H9 (cell line): Measurements from ENCODE around the gene JAGN1. TPM values are rescaled to one million over a fixed set of nuclear protein-coding genes. Genes with fewer than 3 reads are reported as not detected.

Source experiments
- DNase-seq: peaks from one replicate; pipeline ENCODE4 v3.0.0-alpha.2; 2017
- H2AFZ ChIP-seq: one replicate; pipeline ENCODE4 v1.6.1; 2013; ENCODE audit warnings: mild to moderate bottlenecking, low read length, control low read depth, moderate library complexity
- H2AK5ac ChIP-seq: 2 replicates; pipeline ENCODE4 v1.6.1; 2013; ENCODE audit warnings: low read length, control low read depth, mixed read lengths; ENCODE audit not compliant: insufficient read length
- H2BK120ac ChIP-seq: one replicate; pipeline ENCODE4 v1.6.1; 2013; ENCODE audit warnings: low read depth, mild to moderate bottlenecking, low read length, control low read depth, inconsistent platforms; ENCODE audit not compliant: poor library complexity, severe bottlenecking
- H2BK12ac ChIP-seq: 2 replicates; pipeline ENCODE4 v1.6.1; 2013; ENCODE audit warnings: low read length, control low read depth, mixed read lengths, low read depth; ENCODE audit not compliant: insufficient read length
- H2BK15ac ChIP-seq: 2 replicates; pipeline ENCODE4 v1.6.1; 2013; ENCODE audit warnings: low read depth, low read length, control low read depth
- H2BK20ac ChIP-seq: one replicate; pipeline ENCODE4 v1.6.1; 2013; ENCODE audit warnings: low read depth, mild to moderate bottlenecking, low read length, control low read depth, inconsistent platforms; ENCODE audit not compliant: poor library complexity, severe bottlenecking
- H2BK5ac ChIP-seq: 2 replicates; pipeline ENCODE4 v1.6.1; 2013; ENCODE audit warnings: low read length, control low read depth, mixed read lengths; ENCODE audit not compliant: insufficient read length
- H3K14ac ChIP-seq: 2 replicates; pipeline ENCODE4 v1.6.1; 2013; ENCODE audit warnings: low read length, control low read depth; ENCODE audit not compliant: insufficient read depth
- H3K18ac ChIP-seq: 2 replicates; pipeline ENCODE4 v1.6.1; 2013; ENCODE audit warnings: low read depth, mild to moderate bottlenecking, mixed read lengths, low read length, control low read depth; ENCODE audit not compliant: insufficient read length
- H3K23ac ChIP-seq: 2 replicates; pipeline ENCODE4 v1.6.1; 2013; ENCODE audit warnings: low read length, control low read depth, mixed read lengths, low read depth; ENCODE audit not compliant: insufficient read length
- H3K23me2 ChIP-seq: 2 replicates; pipeline ENCODE4 v1.6.1; 2013; ENCODE audit warnings: low read depth, mild to moderate bottlenecking, mixed read lengths, low read length, control low read depth; ENCODE audit not compliant: insufficient read length, poor library complexity, severe bottlenecking
- H3K27ac ChIP-seq: 2 replicates; pipeline ENCODE4 v1.5.1; 2013; ENCODE audit warnings: low read length, control low read depth, mixed read lengths, low read depth; ENCODE audit not compliant: insufficient read length
- H3K27me3 ChIP-seq: 2 replicates; pipeline ENCODE4 v1.6.1; 2013; ENCODE audit warnings: low read length, control low read depth, inconsistent platforms; ENCODE audit not compliant: insufficient read depth
- H3K4ac ChIP-seq: 2 replicates; pipeline ENCODE4 v1.6.1; 2013; ENCODE audit warnings: low read depth, mild to moderate bottlenecking, control low read depth, inconsistent platforms, low read length, moderate library complexity
- H3K4me1 ChIP-seq: 2 replicates; pipeline ENCODE4 v1.6.1; 2013; ENCODE audit warnings: low read length, control low read depth, inconsistent platforms; ENCODE audit not compliant: insufficient read depth
- H3K4me2 ChIP-seq: 2 replicates; pipeline ENCODE4 v1.6.1; 2013; ENCODE audit warnings: low read length, control low read depth, mixed read lengths; ENCODE audit not compliant: insufficient read length, insufficient read depth
- H3K56ac ChIP-seq: 2 replicates; pipeline ENCODE4 v1.6.1; 2013; ENCODE audit warnings: low read depth, mild to moderate bottlenecking, mixed read lengths, low read length, control low read depth; ENCODE audit not compliant: insufficient read length
- H3K79me1 ChIP-seq: 2 replicates; pipeline ENCODE4 v1.6.1; 2013; ENCODE audit warnings: low read depth, mild to moderate bottlenecking, moderate library complexity, low read length, control low read depth, inconsistent platforms; ENCODE audit not compliant: insufficient read depth, poor library complexity, severe bottlenecking
- H3K79me2 ChIP-seq: 2 replicates; pipeline ENCODE4 v1.6.1; 2013; ENCODE audit warnings: low read length, control low read depth, inconsistent platforms; ENCODE audit not compliant: insufficient read depth
- H3K9ac ChIP-seq: 2 replicates; pipeline ENCODE4 v1.6.1; 2013; ENCODE audit warnings: low read length, control low read depth, mixed read lengths; ENCODE audit not compliant: insufficient read length; ENCODE audit errors: extremely low read depth
- H3K9me3 ChIP-seq: one replicate; pipeline ENCODE4 v1.6.1; 2013; ENCODE audit warnings: low read depth, low read length, inconsistent platforms; ENCODE audit not compliant: control insufficient read depth
- H3T11ph ChIP-seq: one replicate; pipeline ENCODE4 v1.6.1; 2013; ENCODE audit warnings: mild to moderate bottlenecking, low read length, control low read depth, inconsistent platforms
- H4K20me1 ChIP-seq: one replicate; pipeline ENCODE4 v1.6.1; 2013; ENCODE audit not compliant: control insufficient read depth, insufficient read length, insufficient read depth
- H4K5ac ChIP-seq: 2 replicates; pipeline ENCODE4 v1.6.1; 2013; ENCODE audit warnings: low read depth, mild to moderate bottlenecking, mixed read lengths, low read length, control low read depth; ENCODE audit not compliant: insufficient read length
- H4K8ac ChIP-seq: replicated peaks from 2 replicates; pipeline ENCODE4 v1.6.1; 2013; ENCODE audit warnings: low read length, control low read depth, mixed read lengths, low read depth; ENCODE audit not compliant: insufficient read length
- H4K91ac ChIP-seq: 2 replicates; pipeline ENCODE4 v1.6.1; 2013; ENCODE audit warnings: low read depth, mild to moderate bottlenecking, moderate library complexity, mixed read lengths, low read length, control low read depth; ENCODE audit not compliant: insufficient read length
- H3K27ac Mint-ChIP-seq, 3 experiments: 2 replicates in 2 of 3; 3 replicates in 1 of 3; pipeline ENCODE4 v1.8.0; 2020 to 2021; ENCODE audit warnings: mixed read lengths in 3 of 3, mild to moderate bottlenecking in 1 of 3, moderate library complexity in 1 of 3
- H3K27me3 Mint-ChIP-seq: 2 replicates; pipeline ENCODE4 v1.8.0; 2021; ENCODE audit warnings: low read depth, mild to moderate bottlenecking, moderate library complexity, mixed read lengths
- H3K36me3 Mint-ChIP-seq, 3 experiments: 2 replicates in 2 of 3; 3 replicates in 1 of 3; pipeline ENCODE4 v1.8.0; 2020 to 2021; ENCODE audit warnings: low read depth in 3 of 3, mixed read lengths in 3 of 3; ENCODE audit not compliant: insufficient read depth in 1 of 3
- H3K4me1 Mint-ChIP-seq, 2 experiments: 2 replicates each; pipeline ENCODE4 v1.8.0; 2020; ENCODE audit warnings: mixed read lengths in 2 of 2
- H3K4me3 Mint-ChIP-seq, 2 experiments: 2 replicates in 1 of 2; 3 replicates in 1 of 2; pipeline ENCODE4 v1.8.0; 2020 to 2021; ENCODE audit warnings: mild to moderate bottlenecking in 2 of 2, mixed read lengths in 2 of 2, moderate library complexity in 1 of 2
- H3K9me3 Mint-ChIP-seq, 2 experiments: 2 replicates in 1 of 2; 3 replicates in 1 of 2; pipeline ENCODE4 v1.8.0; 2020; ENCODE audit warnings: mild to moderate bottlenecking in 2 of 2, mixed read lengths in 2 of 2, moderate library complexity in 1 of 2
- WGBS: extraction: QIAGEN DNeasy Blood & Tissue Kit; methylation state at CpG from one replicate; pipeline ENCODE4 v1.1.7; 2013; ENCODE audit warnings: missing lambda C conversion rate, low lambda C conversion rate, mixed read lengths; ENCODE audit not compliant: insufficient read length; ENCODE audit errors: extremely low coverage; 5-methylcytosine and 5-hydroxymethylcytosine counted together
- total RNA-seq: library from RNA; stranded (reverse); gene quantifications from 2 replicates; pipeline ENCODE4 v1.2.1, GENCODE V29; 2021
- TF ChIP-seq, protein P1 (sequence below): fragments of 200-600 bp; sonication (generic); conservative IDR thresholded peaks from 3 replicates; pipeline ENCODE4 v1.8.0; 2021; ENCODE audit warnings: antibody characterized with exemption, mild to moderate bottlenecking

Gene JAGN1
- total RNA-seq, 1 experiment from 2014 or later, result 33.5 TPM

DNA sequence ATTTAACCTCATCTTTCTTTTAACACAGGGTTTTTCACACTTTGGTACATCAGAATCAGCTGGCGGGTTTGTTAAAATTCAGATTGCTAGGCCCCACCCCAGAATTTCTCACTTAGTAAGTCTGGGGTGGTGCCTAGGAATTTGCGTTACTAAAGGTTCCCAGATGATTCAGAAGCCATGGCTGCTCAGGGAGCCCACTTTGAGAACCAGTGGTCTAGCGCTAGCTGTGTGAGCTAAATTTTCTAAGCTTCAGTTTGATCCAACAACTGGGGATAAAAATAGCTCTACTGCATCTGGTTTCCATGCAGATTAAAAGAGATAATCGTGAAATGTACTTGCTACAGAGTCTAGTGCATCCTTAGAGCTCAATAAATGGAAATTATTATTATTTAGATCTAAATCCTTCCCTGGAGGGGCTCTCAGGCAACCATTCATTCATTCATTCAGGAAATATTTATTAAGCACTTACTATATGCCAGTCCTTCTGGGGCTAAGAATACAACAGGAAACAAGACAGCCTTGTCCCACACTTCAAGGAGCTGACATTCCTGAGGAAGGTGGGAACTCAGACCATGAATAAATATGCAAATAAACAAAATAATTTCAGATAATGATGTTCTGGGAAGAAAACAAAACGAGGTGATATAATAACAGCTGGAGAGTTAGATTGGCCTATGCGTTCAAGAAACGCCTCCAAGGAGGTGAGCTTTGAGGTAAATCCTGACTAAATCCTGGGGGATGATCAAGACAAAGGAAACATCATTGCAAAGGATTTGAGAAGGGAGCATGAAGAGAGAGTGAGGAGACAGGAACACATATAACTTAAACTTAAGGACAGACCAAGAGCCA is 6.5 kb upstream of the JAGN1 start:
- H4K8ac ChIP-seq, result no peak overlapping the region
- no peak overlapping the region for H3K56ac ChIP-seq
- H3K79me2 ChIP-seq, result no peaks in the 10 kb centered on the region
- no peaks in the 10 kb centered on the region for H4K20me1 ChIP-seq
- H3K79me1 ChIP-seq, result no peaks in the 10 kb centered on the region
- no peak overlapping the region for H2BK15ac ChIP-seq
- no peak overlapping the region for H2BK20ac ChIP-seq
- H2BK5ac ChIP-seq, result no peak overlapping the region
- no peak overlapping the region for H3K4me3 Mint-ChIP-seq
- H3K9me3 ChIP-seq, result no peaks in the 10 kb centered on the region
- H3K27me3 ChIP-seq, result no peaks in the 10 kb centered on the region; the same call in 1 of the 2 replicates
- no peak overlapping the region for H3K27ac ChIP-seq
- H3K18ac ChIP-seq, result no peak overlapping the region
- no peak overlapping the region for H3K23ac ChIP-seq
- H3K9ac ChIP-seq, result no peak overlapping the region
- H3K4ac ChIP-seq, result no peak overlapping the region
- H3K4me1 ChIP-seq, result no peaks in the 10 kb centered on the region
- H3K36me3 Mint-ChIP-seq, result no peaks in the 10 kb centered on the region
- no peak overlapping the region for H4K5ac ChIP-seq
- H2BK12ac ChIP-seq, result no peak overlapping the region
- H3K4me2 ChIP-seq, result no peak overlapping the region
- DNase-seq, result no peak
- no peaks in the 10 kb centered on the region; the same call in 1 of the 2 replicates for H3K27me3 Mint-ChIP-seq
- H2AK5ac ChIP-seq, result no peak overlapping the region
- peak overlapping the region in 1 of 3 experiments; percentile 55; a peak in 2 of 7 replicates for H3K27ac Mint-ChIP-seq
- TF ChIP-seq, protein P1, sequence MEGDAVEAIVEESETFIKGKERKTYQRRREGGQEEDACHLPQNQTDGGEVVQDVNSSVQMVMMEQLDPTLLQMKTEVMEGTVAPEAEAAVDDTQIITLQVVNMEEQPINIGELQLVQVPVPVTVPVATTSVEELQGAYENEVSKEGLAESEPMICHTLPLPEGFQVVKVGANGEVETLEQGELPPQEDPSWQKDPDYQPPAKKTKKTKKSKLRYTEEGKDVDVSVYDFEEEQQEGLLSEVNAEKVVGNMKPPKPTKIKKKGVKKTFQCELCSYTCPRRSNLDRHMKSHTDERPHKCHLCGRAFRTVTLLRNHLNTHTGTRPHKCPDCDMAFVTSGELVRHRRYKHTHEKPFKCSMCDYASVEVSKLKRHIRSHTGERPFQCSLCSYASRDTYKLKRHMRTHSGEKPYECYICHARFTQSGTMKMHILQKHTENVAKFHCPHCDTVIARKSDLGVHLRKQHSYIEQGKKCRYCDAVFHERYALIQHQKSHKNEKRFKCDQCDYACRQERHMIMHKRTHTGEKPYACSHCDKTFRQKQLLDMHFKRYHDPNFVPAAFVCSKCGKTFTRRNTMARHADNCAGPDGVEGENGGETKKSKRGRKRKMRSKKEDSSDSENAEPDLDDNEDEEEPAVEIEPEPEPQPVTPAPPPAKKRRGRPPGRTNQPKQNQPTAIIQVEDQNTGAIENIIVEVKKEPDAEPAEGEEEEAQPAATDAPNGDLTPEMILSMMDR, result no peak
- no peak overlapping the region for H2BK120ac ChIP-seq
- no CpG with 5 or more reads among the region's 7 CpGs for WGBS
- H3K23me2 ChIP-seq, result no peaks in the 10 kb centered on the region
- H3K4me1 Mint-ChIP-seq, result peaks cover 4 to 6% of the 10 kb centered on the region in 2 experiments
- no peak overlapping the region for H2AFZ ChIP-seq
- no peaks in the 10 kb centered on the region for H3K9me3 Mint-ChIP-seq
- no peak overlapping the region for H4K91ac ChIP-seq
- no peak overlapping the region for H3K14ac ChIP-seq
- no peak overlapping the region for H3T11ph ChIP-seq
